Naive thymus-derived CD4-positive, alpha-beta T cell (primary cell): ENCODE measurements around the gene CLCN3. TPM values are rescaled to one million over a fixed set of nuclear protein-coding genes. Genes with fewer than 3 reads are reported as not detected.
A peak's percentile ranks its signal among the peaks of the same experiment; 100 is the strongest.
"Not testable (repeated sequence)": the region's sequence is repeated elsewhere in the genome, so short reads cannot be mapped to it uniquely, and the experiment has no call there.

ENCODE experiments used
- ATAC-seq: fragments of 150-1000 bp; cut with Tn5 transposase; 2 replicates; pipeline ENCODE4 v1.10.0; 2021; ENCODE audit warnings: mild to moderate bottlenecking, moderate library complexity
- CTCF ChIA-PET: fragments of 350-600 bp; sonication (Branson Sonifier 250); formaldehyde crosslinking; loops from one replicate; lab custom pipeline; 2021; ENCODE audit warnings: antibody characterized with exemption; lab: Charles Lee
- POLR2A ChIA-PET: fragments of 350-600 bp; sonication (Branson Sonifier 250); formaldehyde crosslinking; loops from one replicate; lab custom pipeline; 2021; ENCODE audit warnings: antibody characterized with exemption, inconsistent platforms; lab: Charles Lee
- DNase-seq, 9 donors: peaks; one replicate each; pipeline versions ENCODE4 v3.0.0 to v3.0.0-alpha.2; 2020 to 2022; ENCODE audit warnings: mixed read lengths in 1 of 9
- H3K27ac ChIP-seq: one replicate; pipeline ENCODE4 v1.7.0; 2013; ENCODE audit warnings: mild to moderate bottlenecking, low read depth, low read length, moderate library complexity
- H3K27me3 ChIP-seq, 2 donors: one replicate each; pipeline ENCODE4 v1.7.0; 2013; ENCODE audit warnings: low read length in 2 of 2, mild to moderate bottlenecking in 2 of 2, moderate library complexity in 2 of 2; ENCODE audit not compliant: control insufficient read depth in 2 of 2, insufficient read depth in 2 of 2
- H3K36me3 ChIP-seq, 3 experiments: 1 replicate in 2 of 3; 2 replicates in 1 of 3; pipeline ENCODE4 v1.7.0; 2013; ENCODE audit warnings: low read length in 3 of 3, mild to moderate bottlenecking in 3 of 3, moderate library complexity in 1 of 3; ENCODE audit not compliant: insufficient read depth in 3 of 3, control insufficient read depth in 2 of 3
- H3K4me1 ChIP-seq, 2 donors: one replicate each; pipeline ENCODE4 v1.7.0; 2013; ENCODE audit warnings: low read length in 2 of 2, mild to moderate bottlenecking in 2 of 2, moderate library complexity in 1 of 2; ENCODE audit not compliant: control insufficient read depth in 2 of 2, insufficient read depth in 2 of 2
- H3K4me3 ChIP-seq: 2 replicates; pipeline ENCODE4 v1.7.0; 2013; ENCODE audit warnings: mild to moderate bottlenecking, low read length
- H3K9me3 ChIP-seq, 3 experiments: 1 replicate in 2 of 3; 2 replicates in 1 of 3; pipeline ENCODE4 v1.7.0; 2013; ENCODE audit warnings: low read length in 3 of 3; ENCODE audit not compliant: control insufficient read depth in 2 of 3
- H3K27ac Mint-ChIP-seq, 9 donors: one replicate each; pipeline ENCODE4 v1.8.0; 2020 to 2022; ENCODE audit warnings: mixed read lengths in 9 of 9, mild to moderate bottlenecking in 8 of 9, moderate library complexity in 5 of 9, inconsistent platforms in 2 of 9
- H3K27me3 Mint-ChIP-seq, 5 donors: one replicate each; pipeline ENCODE4 v1.8.0; 2021 to 2022; ENCODE audit warnings: mixed read lengths in 5 of 5, mild to moderate bottlenecking in 1 of 5
- H3K36me3 Mint-ChIP-seq, 5 donors: one replicate each; pipeline ENCODE4 v1.8.0; 2020 to 2022; ENCODE audit warnings: mixed read lengths in 5 of 5, mild to moderate bottlenecking in 3 of 5, inconsistent platforms in 1 of 5
- H3K4me1 Mint-ChIP-seq, 7 donors: one replicate each; pipeline ENCODE4 v1.8.0; 2020 to 2022; ENCODE audit warnings: mixed read lengths in 7 of 7, mild to moderate bottlenecking in 3 of 7, inconsistent platforms in 1 of 7
- H3K4me3 Mint-ChIP-seq, 10 donors: one replicate each; pipeline ENCODE4 v1.8.0; 2020 to 2022; ENCODE audit warnings: mild to moderate bottlenecking in 10 of 10, mixed read lengths in 10 of 10, moderate library complexity in 6 of 10, inconsistent platforms in 2 of 10
- H3K9me3 Mint-ChIP-seq, 11 donors: one replicate each; pipeline ENCODE4 v1.8.0; 2020 to 2022; ENCODE audit warnings: mixed read lengths in 11 of 11, mild to moderate bottlenecking in 4 of 11, inconsistent platforms in 1 of 11, moderate library complexity in 1 of 11
- intact Hi-C, 2 donors: fragments of 100-400 bp; cut with micrococcal nuclease; formaldehyde crosslinking; loops; one replicate each; pipeline ENCODE4 v1.15.1; 2023
- polyA plus RNA-seq, 2 donors: library from polyadenylated mRNA; unstranded; fragments of 300-500 nt; fragmentation: Illumina TruSeq; gene quantifications; one replicate each; pipeline ENCODE4 v1.2.3, GENCODE V29; 2021
- total RNA-seq, 6 experiments: library from RNA in 5 of 6; stranded (reverse) in 5 of 6; gene quantifications; 1 replicate in 5 of 6; 2 replicates in 1 of 6; pipeline ENCODE4 v1.2.3 and lab custom pipeline; 2021 to 2026

Gene CLCN3
- total and polyA plus RNA-seq, 7 experiments from 2014 or later = 7.6 to 35.0 (median 18.3) TPM

- H3K4me3 Mint-ChIP-seq = no peak overlapping the region
- Histone ChIP-seq H3K27ac (no peak overlapping the region), H3K4me3 (no peak overlapping the region), H3K4me1 (no peaks in the 10 kb centered on the region), H3K27me3 (no peaks in the 10 kb centered on the region), H3K9me3 (no peaks in the 10 kb centered on the region), H3K36me3 (no peaks in the 10 kb centered on the region)
- POLR2A ChIA-PET = no interaction called here
- peaks cover 0 to 3% (median 0%) of the 10 kb centered on the region in 11 donors for H3K9me3 Mint-ChIP-seq
- peaks cover 0 to 22% (median 5%) of the 10 kb centered on the region in 5 donors for H3K27me3 Mint-ChIP-seq
- no peak overlapping the region for H3K27ac Mint-ChIP-seq
- CTCF ChIA-PET = no interaction called here
- H3K4me1 Mint-ChIP-seq = peaks cover 0 to 7% (median 0%) of the 10 kb centered on the region in 7 donors
- DNase-seq (no peak), ATAC-seq (no peak)
- H3K36me3 Mint-ChIP-seq = no peaks in the 10 kb centered on the region
- intact Hi-C loops = no loop called here
These were observed 148.0 kb downstream of the CLCN3 start for GRCh38 chr4:169768385-169768784.

DNA sequence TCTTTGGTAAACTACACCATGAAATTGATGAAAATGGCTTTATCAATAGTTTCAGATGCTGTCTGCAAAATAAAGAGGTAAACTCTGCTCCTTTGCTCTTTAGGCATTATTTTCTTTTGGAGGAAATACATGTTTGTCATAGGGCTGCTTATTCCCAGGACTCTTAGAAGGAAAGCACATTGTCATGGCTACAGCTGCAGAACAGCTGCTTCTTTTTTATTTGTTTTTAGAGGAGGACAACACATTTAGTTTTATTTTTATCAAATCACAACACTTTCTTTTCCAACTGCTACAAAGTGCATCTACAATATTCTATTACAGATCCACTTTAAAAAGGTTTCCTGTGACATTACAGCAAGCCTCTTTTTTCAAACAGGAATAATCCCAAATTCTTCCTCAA, 150.0 kb downstream of the CLCN3 start:
- Histone ChIP-seq H3K36me3 (no peaks in the 10 kb centered on the region), H3K4me1 (peaks cover 0 to 5% of the 10 kb centered on the region in 2 donors), H3K27ac (no peak overlapping the region), H3K9me3 (no peaks in the 10 kb centered on the region), H3K4me3 (no peak overlapping the region), H3K27me3 (no peaks in the 10 kb centered on the region)
- peaks cover 5 to 34% (median 8%) of the 10 kb centered on the region in 5 donors for H3K27me3 Mint-ChIP-seq
- peaks cover 0 to 8% (median 4%) of the 10 kb centered on the region in 7 donors for H3K4me1 Mint-ChIP-seq
- no peaks in the 10 kb centered on the region for H3K36me3 Mint-ChIP-seq
- intact Hi-C loops = no loop called here
- POLR2A ChIA-PET = no interaction called here
- H3K27ac Mint-ChIP-seq = peak overlapping the region in 1 of 9 donors; percentile 33
- CTCF ChIA-PET = no interaction called here
- ATAC-seq (no peak), DNase-seq (no peak)
- H3K4me3 Mint-ChIP-seq = no peak overlapping the region
- peaks cover 0 to 3% (median 0%) of the 10 kb centered on the region in 11 donors for H3K9me3 Mint-ChIP-seq

DNA sequence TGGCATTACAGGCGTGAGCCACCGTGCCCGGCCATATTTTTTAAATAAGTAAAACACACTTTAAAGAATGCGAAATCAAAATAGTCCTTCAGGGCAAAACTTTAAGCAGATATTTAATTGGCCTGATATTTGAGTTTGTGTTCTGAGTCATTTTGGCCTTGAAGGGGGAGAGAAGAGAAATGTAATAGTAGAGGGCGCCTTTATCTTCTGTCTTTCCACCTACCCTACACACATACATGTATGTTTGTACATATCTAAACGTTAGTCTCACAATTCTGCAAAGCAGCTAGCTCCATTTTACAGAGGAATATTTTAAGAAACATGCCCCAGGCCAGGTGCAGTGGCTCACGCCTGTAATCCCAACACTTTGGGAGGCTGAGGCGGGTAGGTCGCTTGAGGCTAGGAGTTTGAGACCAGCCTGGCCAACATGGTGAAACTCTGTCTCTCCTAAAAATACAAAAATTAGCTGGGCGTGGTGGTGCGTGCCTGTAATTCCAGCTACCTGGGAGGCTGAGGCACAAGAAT, 151.2 kb downstream of the CLCN3 start:
- H3K4me3 ChIP-seq, CTCF ChIA-PET: not testable (repeated sequence)

More for the DNA sequence above, 151.2 kb downstream of the CLCN3 start:
- ATAC-seq, H3K4me1 ChIP-seq, H3K36me3 ChIP-seq, H3K9me3 ChIP-seq, H3K4me3 Mint-ChIP-seq, H3K27ac Mint-ChIP-seq, H3K9me3 Mint-ChIP-seq, H3K36me3 Mint-ChIP-seq, intact Hi-C loops, H3K27ac ChIP-seq, POLR2A ChIA-PET, DNase-seq, H3K27me3 ChIP-seq: not testable (repeated sequence)
- H3K4me1 Mint-ChIP-seq = peaks cover 4 to 13% (median 7%) of the 10 kb centered on the region in 7 donors
- H3K27me3 Mint-ChIP-seq = peaks cover 14 to 41% (median 18%) of the 10 kb centered on the region in 5 donors

Other genes with a start within 250 kb of the CLCN3 start
- 10 to 100 TPM; 13.7 to 21.0 (median 17.4) TPM for gene NEK1, start 8.0 kb upstream of the CLCN3 start, total RNA-seq
- gene NEK1, start 8.0 kb upstream of the CLCN3 start, polyA plus RNA-seq = 10 to 100 TPM in 1 of 2 donors, 1 to 10 TPM in 1; 7.8 to 11.9 TPM
- gene HPF1, start 137.4 kb downstream of the CLCN3 start, total RNA-seq = 10 to 100 TPM in 4 of 5 experiments, 1 to 10 TPM in 1; 9.9 to 23.5 (median 13.8) TPM
- 10 to 100 TPM; 21.0 to 41.6 TPM for gene HPF1, start 137.4 kb downstream of the CLCN3 start, polyA plus RNA-seq